Activated naive CD4-positive, alpha-beta T cell treated with Interleukin-2 at 50 U/mL for 16 hours (primary cell): ENCODE measurements around the gene C5orf63.
"Not testable (repeated sequence)": the region's sequence is repeated elsewhere in the genome, so short reads cannot be mapped to it uniquely, and the experiment has no call there.

Source experiments
- DNase-seq: peaks from one replicate; pipeline ENCODE4 v3.0.0-alpha.2; 2020

C5orf63 gene

GRCh38 chr5:127072861-127073846 lies at the start of gene C5orf63:
TSS of gene C5orf63 (minus strand) at chr5:127073502. CDS start at chr5:127058995, 14,507 bp downstream.
- DNase-seq, result peak; percentile 80

- DNase-seq, result no peak
Observed at GRCh38 chr5:127112347-127112864, 39.1 kb upstream of the C5orf63 start.

GRCh38 chr5:127111112-127111511 lies 37.8 kb upstream of the C5orf63 start:
- DNase-seq, result no peak

- not testable (repeated sequence) for DNase-seq
Observed at GRCh38 chr5:127108624-127109260, 35.4 kb upstream of the C5orf63 start.

- DNase-seq, result no peak
Observed at GRCh38 chr5:127101935-127102334, 28.6 kb upstream of the C5orf63 start.

GRCh38 chr5:127101533-127101932 lies 28.2 kb upstream of the C5orf63 start:
- no peak for DNase-seq

GRCh38 chr5:127098241-127098640 lies 24.9 kb upstream of the C5orf63 start:
- no peak for DNase-seq

GRCh38 chr5:127097278-127097677 lies 24.0 kb upstream of the C5orf63 start:
- no peak for DNase-seq

GRCh38 chr5:127096328-127096993 lies 23.2 kb upstream of the C5orf63 start:
- no peak for DNase-seq

GRCh38 chr5:127094161-127094814 lies 21.0 kb upstream of the C5orf63 start:
- no peak for DNase-seq

GRCh38 chr5:127092690-127093089 lies 19.4 kb upstream of the C5orf63 start:
- DNase-seq, result no peak

GRCh38 chr5:127089191-127089590 lies 15.9 kb upstream of the C5orf63 start:
- DNase-seq, result no peak

GRCh38 chr5:127088251-127088650 lies 14.9 kb upstream of the C5orf63 start:
- no peak for DNase-seq

GRCh38 chr5:127086589-127086988 lies 13.3 kb upstream of the C5orf63 start:
- no peak for DNase-seq

- no peak for DNase-seq
Observed at GRCh38 chr5:127085796-127086195, 12.5 kb upstream of the C5orf63 start.

GRCh38 chr5:127085371-127085770 lies 12.1 kb upstream of the C5orf63 start:
- DNase-seq, result no peak

GRCh38 chr5:127084656-127085055 lies 11.4 kb upstream of the C5orf63 start:
- DNase-seq, result no peak

GRCh38 chr5:127083711-127084110 lies 10.4 kb upstream of the C5orf63 start:
- no peak for DNase-seq

GRCh38 chr5:127079994-127080491 lies 6.7 kb upstream of the C5orf63 start:
- DNase-seq, result no peak

GRCh38 chr5:127077366-127077765 lies 4.1 kb upstream of the C5orf63 start:
- DNase-seq, result no peak

- DNase-seq, result no peak
Observed at GRCh38 chr5:127076315-127077129, 3.2 kb upstream of the C5orf63 start.

GRCh38 chr5:127074466-127074865 lies 1.2 kb upstream of the C5orf63 start:
- no peak for DNase-seq
